Adrenal gland (tissue), 19 donors: Measurements from ENCODE around the gene ARHGAP31. TPM values are rescaled to one million over a fixed set of nuclear protein-coding genes. Genes with fewer than 3 reads are reported as not detected.

ENCODE experiments used
- DNase-seq, 7 donors: peaks; one replicate each; pipeline ENCODE4 v3.0.0-alpha.2; 2019 to 2020
- H3K27ac ChIP-seq, 5 donors: fragments of 200-600 bp; sonication (generic) in 4 of 5; 1 replicate in 3 of 5; 2 replicates in 2 of 5; pipeline versions ENCODE4 v1.5.1 to v1.8.0; 2016 to 2020; ENCODE audit warnings: mild to moderate bottlenecking in 1 of 5
- H3K27me3 ChIP-seq: fragments of 200-600 bp; 2 replicates; pipeline ENCODE4 v1.8.0; 2021
- H3K36me3 ChIP-seq, 2 donors: fragments of 200-600 bp; replicated peaks in 1 of 2; 1 replicate in 1 of 2; 2 replicates in 1 of 2; pipeline versions ENCODE4 v1.5.1 to v1.8.0; 2018 to 2022
- H3K4me1 ChIP-seq, 2 donors: fragments of 200-600 bp; replicated peaks in 1 of 2; 1 replicate in 1 of 2; 2 replicates in 1 of 2; pipeline versions ENCODE4 v1.5.1 to v1.8.0; 2018 to 2021
- H3K4me3 ChIP-seq, 4 donors: fragments of 200-600 bp; sonication (generic) in 3 of 4; one replicate each; pipeline ENCODE4 v1.5.1; 2016 to 2018
- H3K9me3 ChIP-seq, 3 donors: fragments of 200-600 bp; sonication (generic) in 1 of 3; replicated peaks in 1 of 3; 1 replicate in 2 of 3; 2 replicates in 1 of 3; pipeline versions ENCODE4 v1.5.1 to v1.8.0; 2016 to 2021
- CTCF ChIP-seq, 6 experiments: fragments of 450-650 bp in 4 of 6; fragments of 200-600 bp in 2 of 6; sonication (generic) in 1 of 6; IDR thresholded peaks; 1 replicate in 5 of 6; 2 replicates in 1 of 6; pipeline versions ENCODE4 v1.5.1 to v1.8.0; 2016 to 2021; ENCODE audit warnings: antibody characterized with exemption in 6 of 6, mild to moderate bottlenecking in 2 of 6, moderate library complexity in 1 of 6
- POLR2A ChIP-seq, 2 donors: fragments of 450-650 bp; IDR thresholded peaks; one replicate each; pipeline ENCODE4 v1.6.1; 2017; ENCODE audit warnings: antibody characterized with exemption in 2 of 2, mild to moderate bottlenecking in 2 of 2, moderate library complexity in 1 of 2
- WGBS, 4 donors: extraction: QIAGEN DNeasy Blood & Tissue Kit in 2 of 4; methylation state at CpG; one replicate each; pipeline versions ENCODE4 v1.1.5 to v1.1.7; 2013 to 2017; 5-methylcytosine and 5-hydroxymethylcytosine counted together
- intact Hi-C, 2 donors: fragments of 100-400 bp; cut with DNase I; formaldehyde crosslinking; loops; one replicate each; pipeline versions ENCODE4 v1.14.1 to v1.15.0; 2022 to 2023
- long read RNA-seq, 10 donors: library from polyadenylated mRNA in 3 of 10; unstranded in 2 of 10; stranded (forward) in 1 of 10; transcript quantifications; one replicate each; pipeline ENCODE4 v2.0.0 and lab custom pipeline, GENCODE V29; 2021 to 2026
- polyA plus RNA-seq, 3 donors: library from polyadenylated mRNA; stranded (reverse); fragments of 200-250 nt in 2 of 3; fragments of 350-450 nt in 1 of 3; fragmentation: Illumina TruSeq in 1 of 3; extraction: RNeasy Lipid Tissue Mini Kit (QIAGEN cat#74804) in 1 of 3; gene quantifications; one replicate each; pipeline ENCODE4 v1.2.3, GENCODE V29; 2013 to 2014
- total RNA-seq, 9 donors: library from RNA; depleted of rRNA in 4 of 9; stranded (reverse); fragments of >200 nt in 4 of 9; fragments of 120-200 nt in 1 of 9; fragmentation: NEBNext Ultra II Directional in 1 of 9; extraction: Animal tissue kit (Norgen Biotek cat#: 25700) in 1 of 9; gene quantifications; one replicate each; pipeline versions ENCODE4 v1.1.0 to v1.2.4, GENCODE V29; 2013 to 2023
- donor health status: healthy with polysubstance abuse.
- donor health status: Bipolar disorder and iron deficiency.
- donor health status: DM: yes; HTN: yes; CAD: no.
- donor health status: DM: no; HTN: no; CAD: no.
- donor health status: DM: no; HTN: no; CAD: no.
- donor health status: DM: yes; HTN: yes; CAD: no.

ARHGAP31 gene
- total RNA-seq = 10 to 100 TPM in 5 of 9 donors, 1 to 10 TPM in 4; 4.0 to 21.8 (median 11.4) TPM
- 1 to 10 TPM; 2.9 to 4.6 (median 4.3) TPM for polyA plus RNA-seq
- long read RNA-seq, donor 1 = 0 reads
- long read RNA-seq, donor 2 = 0 reads
- long read RNA-seq, donor 3 = 0 reads
- long read RNA-seq, donor 4, partial matches to known transcripts = 0 of 2 reads
- long read RNA-seq, donor 4, other reads (novel, unspliced or antisense) = 2 of 2 reads
- long read RNA-seq, donor 5, full-length matches to known transcripts = 4 of 8 reads
- long read RNA-seq, donor 5, partial matches to known transcripts = 2 of 8 reads
- long read RNA-seq, donor 5, other reads (novel, unspliced or antisense) = 2 of 8 reads
- long read RNA-seq, donor 6, partial matches to known transcripts = 0 of 2 reads
- long read RNA-seq, donor 6, other reads (novel, unspliced or antisense) = 2 of 2 reads
- long read RNA-seq, donor 7, full-length matches to known transcripts = 1 of 1 reads
- long read RNA-seq, donor 7, partial matches to known transcripts = 0 of 1 reads
- long read RNA-seq, donor 7, other reads (novel, unspliced or antisense) = 0 of 1 reads
- long read RNA-seq, donor 8, full-length matches to known transcripts = 1 of 1 reads
- long read RNA-seq, donor 8, partial matches to known transcripts = 0 of 1 reads
- long read RNA-seq, donor 8, other reads (novel, unspliced or antisense) = 0 of 1 reads
- long read RNA-seq, donor 9 = 0 reads
- long read RNA-seq, donor 10 = 0 reads

- intact Hi-C loops = no loop called here
- Histone ChIP-seq H3K9me3 (no peaks in the 10 kb centered on the region), H3K4me1 (peaks cover 0 to 20% of the 10 kb centered on the region in 2 donors), H3K27me3 (no peaks in the 10 kb centered on the region), H3K36me3 (no peaks in the 10 kb centered on the region), H3K4me3 (peak within 1 kb of the TSS; percentile 7 to 88 (median 79)), H3K27ac (peak within 1 kb of the TSS in 4 of 5 donors; percentile 53 to 92 (median 76))
- TF ChIP-seq CTCF (IDR thresholded peaks at IDR 0.05) = no peak
- TF ChIP-seq POLR2A (IDR thresholded peaks at IDR 0.05) = peak in 1 of 2 donors; percentile 36
- WGBS, 4 donors = 0 to 1% (median 1%) methylated on average over 22 to 55 of the region's 55 CpGs
- peak; percentile 48 to 87 (median 68) for DNase-seq
Measured at GRCh38 chr3:119293871-119294695, at the start of gene ARHGAP31. Gene ARHGAP31, plus strand, starts transcription at chr3:119294383. Its CDS starts 522 bp downstream, at chr3:119294905.

DNA sequence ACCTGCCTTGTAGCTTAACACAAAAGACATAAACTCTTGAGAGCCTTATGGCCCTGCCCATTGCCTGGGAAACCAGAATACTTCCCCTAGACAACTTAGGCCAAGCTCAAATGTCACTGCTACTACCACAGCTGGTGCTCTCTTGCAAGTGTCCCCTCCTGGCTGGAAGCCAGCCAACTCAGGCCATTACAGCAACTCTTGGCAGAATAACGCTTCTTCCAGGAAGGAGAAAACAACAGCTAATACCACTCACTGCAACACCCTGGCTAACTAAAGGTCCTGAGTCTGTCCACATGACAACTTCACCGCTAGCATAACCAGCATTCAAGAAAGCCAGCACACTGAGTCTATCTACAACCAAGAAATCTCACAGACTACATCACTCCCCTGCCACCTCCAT is 48.4 kb upstream of the ARHGAP31 start:
- intact Hi-C loops = loop anchor here in 1 of 2 donors (10.0 kb wide), 1 partner anchor 101 kb away; the partner anchor contains the start of gene TEX55
- TF ChIP-seq CTCF (IDR thresholded peaks at IDR 0.05) (no peak), POLR2A (IDR thresholded peaks at IDR 0.05) (no peak)
- Histone ChIP-seq H3K36me3 (no peaks in the 10 kb centered on the region), H3K4me3 (no peak overlapping the region), H3K9me3 (no peaks in the 10 kb centered on the region), H3K27me3 (no peaks in the 10 kb centered on the region), H3K27ac (no peak overlapping the region), H3K4me1 (peaks cover 0 to 7% of the 10 kb centered on the region in 2 donors)
- WGBS, 4 donors = 64 to 91% (median 79%) methylated on average over 2 of the region's 2 CpGs
- DNase-seq = peak in 6 of 7 donors; percentile 39 to 73 (median 54)

DNA sequence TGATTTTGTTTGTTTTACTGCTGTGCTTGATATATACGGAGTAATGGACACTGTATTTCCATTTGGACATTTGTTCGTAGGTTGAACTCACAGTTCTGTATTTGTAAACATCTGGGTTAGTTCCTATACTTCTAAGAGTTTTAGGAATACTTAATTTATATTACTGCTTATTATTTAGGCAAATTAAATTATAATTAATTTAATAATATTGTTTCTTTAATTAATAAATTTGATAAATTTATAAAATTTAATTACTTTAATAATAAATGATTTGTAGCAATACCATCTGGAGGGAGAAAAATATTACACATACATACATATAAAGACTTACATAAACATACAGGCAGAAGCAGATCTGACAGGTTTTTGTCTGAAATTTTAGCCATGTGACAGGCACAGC is 39.0 kb upstream of the ARHGAP31 start:
- Histone ChIP-seq H3K27ac (no peak overlapping the region), H3K27me3 (no peaks in the 10 kb centered on the region), H3K4me1 (peaks cover 0 to 7% of the 10 kb centered on the region in 2 donors), H3K36me3 (no peaks in the 10 kb centered on the region), H3K4me3 (no peak overlapping the region), H3K9me3 (no peaks in the 10 kb centered on the region)
- no peak for DNase-seq
- 86 to 92% (median 91%) methylated on average over 2 of the region's 2 CpGs for WGBS, 4 donors
- intact Hi-C loops = no loop called here
- TF ChIP-seq CTCF (IDR thresholded peaks at IDR 0.05) (no peak), POLR2A (IDR thresholded peaks at IDR 0.05) (no peak)
